IPS DF 6.9 (cell line): ENCODE measurements around the gene TRPC1.
"Not testable (repeated sequence)": the region's sequence is repeated elsewhere in the genome, so short reads cannot be mapped to it uniquely, and the experiment has no call there.

Experiments used
- DNase-seq: peaks from one replicate; pipeline ENCODE4 v3.0.0-alpha.2; 2013; ENCODE audit warnings: low read depth, low spot score
- H3K27ac ChIP-seq: one replicate; pipeline ENCODE4 v1.5.1; 2013; ENCODE audit warnings: low read length, control low read depth
- H3K27me3 ChIP-seq: 2 replicates; pipeline ENCODE4 v1.6.1; 2013; ENCODE audit warnings: mild to moderate bottlenecking, low read length; ENCODE audit not compliant: control insufficient read depth, insufficient read depth
- H3K36me3 ChIP-seq: 2 replicates; pipeline ENCODE4 v1.6.1; 2013; ENCODE audit warnings: low read length; ENCODE audit not compliant: control insufficient read depth, insufficient read depth
- H3K4me1 ChIP-seq: 2 replicates; pipeline ENCODE4 v1.6.1; 2013; ENCODE audit warnings: low read length; ENCODE audit not compliant: control insufficient read depth, insufficient read depth
- H3K4me3 ChIP-seq: 2 replicates; pipeline ENCODE4 v1.5.1; 2013; ENCODE audit warnings: mild to moderate bottlenecking, low read length
- H3K9me3 ChIP-seq: 2 replicates; pipeline ENCODE4 v1.6.1; 2013; ENCODE audit warnings: low read length, inconsistent platforms; ENCODE audit not compliant: control insufficient read depth, insufficient read depth
- WGBS: extraction: QIAGEN DNeasy Blood & Tissue Kit; methylation state at CpG from one replicate; pipeline ENCODE4 v1.1.7; 2013; ENCODE audit warnings: mixed read lengths, missing lambda C conversion rate; ENCODE audit not compliant: insufficient read length, insufficient coverage; 5-methylcytosine and 5-hydroxymethylcytosine counted together

Gene TRPC1

GRCh38 chr3:142714882-142715281, 9.0 kb upstream of the TRPC1 start:
- not testable (repeated sequence) for H3K27me3 ChIP-seq, H3K27ac ChIP-seq, H3K4me3 ChIP-seq, H3K36me3 ChIP-seq, DNase-seq, H3K4me1 ChIP-seq, H3K9me3 ChIP-seq
- WGBS: no CpG with 5 or more reads among the region's 3 CpGs

GRCh38 chr3:142716102-142716501, 7.7 kb upstream of the TRPC1 start:
- H3K27ac ChIP-seq: no peak overlapping the region
- H3K4me1 ChIP-seq: no peaks in the 10 kb centered on the region
- no peaks in the 10 kb centered on the region for H3K27me3 ChIP-seq
- no peak for DNase-seq
- H3K4me3 ChIP-seq: no peak overlapping the region
- WGBS: no CpG with 5 or more reads among the region's 4 CpGs
- no peaks in the 10 kb centered on the region for H3K36me3 ChIP-seq
- H3K9me3 ChIP-seq: no peaks in the 10 kb centered on the region

- no peaks in the 10 kb centered on the region for H3K4me1 ChIP-seq
- H3K9me3 ChIP-seq: no peaks in the 10 kb centered on the region
- DNase-seq: no peak
- no CpG with 5 or more reads among the region's 10 CpGs for WGBS
- peak overlapping the region; percentile 18; the same call in 1 of the 2 replicates for H3K4me3 ChIP-seq
- H3K27me3 ChIP-seq: no peaks in the 10 kb centered on the region
- no peaks in the 10 kb centered on the region for H3K36me3 ChIP-seq
- no peak overlapping the region for H3K27ac ChIP-seq
Observed at GRCh38 chr3:142723665-142723967, 218 bp upstream of the TRPC1 start.

- WGBS: no CpG with 5 or more reads among the region's 35 CpGs
- Histone ChIP-seq H3K27me3 (no peaks in the 10 kb centered on the region), H3K36me3 (no peaks in the 10 kb centered on the region), H3K27ac (no peak overlapping the region), H3K4me1 (no peaks in the 10 kb centered on the region), H3K4me3 (peak overlapping the region; percentile 54; the same call in 1 of the 2 replicates), H3K9me3 (no peaks in the 10 kb centered on the region)
- DNase-seq: peak; percentile 61
Observed at GRCh38 chr3:142724682-142725356, 985 bp downstream of the TRPC1 start.

GRCh38 chr3:142725357-142725739, 1.5 kb downstream of the TRPC1 start:
- no peaks in the 10 kb centered on the region for H3K9me3 ChIP-seq
- no CpG with 5 or more reads among the region's 5 CpGs for WGBS
- peak overlapping the region; percentile 54; the same call in 1 of the 2 replicates for H3K4me3 ChIP-seq
- H3K36me3 ChIP-seq: no peaks in the 10 kb centered on the region
- no peaks in the 10 kb centered on the region for H3K4me1 ChIP-seq
- H3K27ac ChIP-seq: no peak overlapping the region
- no peaks in the 10 kb centered on the region for H3K27me3 ChIP-seq
- DNase-seq: no peak

DNA sequence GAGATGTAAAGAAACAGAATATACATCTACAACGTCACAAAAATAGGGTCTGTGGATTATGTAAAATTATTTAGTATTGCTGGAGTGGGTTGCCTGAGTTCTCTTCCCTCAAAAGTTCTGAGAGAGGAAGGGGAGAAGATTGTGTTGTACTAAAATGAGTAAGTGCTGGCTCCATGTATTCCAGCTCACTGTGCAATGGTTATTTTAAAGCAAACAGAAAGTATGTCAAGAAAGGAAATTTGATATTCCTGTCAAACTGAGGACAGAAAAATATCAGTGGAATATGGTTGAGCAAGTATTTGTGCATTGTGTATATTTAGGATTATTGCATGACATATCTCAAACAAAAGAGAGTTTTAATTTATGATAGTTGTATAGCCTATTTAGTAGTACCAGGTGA, 2.2 kb downstream of the TRPC1 start:
- no CpG with 5 or more reads among the region's 1 CpG for whole genome bisulfite sequencing
- Histone ChIP-seq H3K27me3 (no peaks in the 10 kb centered on the region), H3K27ac (no peak overlapping the region), H3K9me3 (no peaks in the 10 kb centered on the region), H3K4me1 (no peaks in the 10 kb centered on the region), H3K4me3 (no peak overlapping the region), H3K36me3 (no peaks in the 10 kb centered on the region)
- no peak for DNase-seq

GRCh38 chr3:142732066-142732465, 8.2 kb downstream of the TRPC1 start:
- no peak overlapping the region for H3K4me3 ChIP-seq
- DNase-seq: no peak
- no peaks in the 10 kb centered on the region for H3K36me3 ChIP-seq

DNA sequence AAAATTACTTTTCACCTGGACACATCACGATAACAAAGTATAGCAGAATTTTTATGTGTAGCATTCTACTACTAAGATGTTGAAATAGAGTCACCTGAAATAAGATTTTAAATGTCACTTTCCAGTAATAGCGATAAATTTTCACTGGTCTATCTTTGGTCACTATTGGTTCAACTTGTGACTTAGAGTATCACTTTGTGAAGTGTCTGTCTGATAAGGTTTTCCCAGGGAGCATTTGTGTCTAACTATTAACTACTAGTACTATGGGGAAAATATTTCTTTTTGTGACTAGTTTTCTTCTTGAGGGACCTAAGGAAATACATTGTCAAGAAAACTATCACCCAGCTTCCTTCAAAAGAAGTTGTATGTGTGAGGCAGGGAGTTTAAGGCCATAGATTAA, 11.0 kb downstream of the TRPC1 start:
- Histone ChIP-seq H3K4me3 (no peak overlapping the region), H3K27me3 (no peaks in the 10 kb centered on the region), H3K4me1 (no peaks in the 10 kb centered on the region), H3K27ac (no peak overlapping the region), H3K9me3 (no peaks in the 10 kb centered on the region), H3K36me3 (no peaks in the 10 kb centered on the region)
- no CpG with 5 or more reads among the region's 2 CpGs for WGBS
- no peak for DNase-seq

More at GRCh38 chr3:142732066-142732465, 8.2 kb downstream of the TRPC1 start:
- Histone ChIP-seq H3K9me3 (no peaks in the 10 kb centered on the region), H3K27me3 (no peaks in the 10 kb centered on the region), H3K27ac (no peak overlapping the region), H3K4me1 (no peaks in the 10 kb centered on the region)
- WGBS: no CpG with 5 or more reads among the region's 3 CpGs

DNA sequence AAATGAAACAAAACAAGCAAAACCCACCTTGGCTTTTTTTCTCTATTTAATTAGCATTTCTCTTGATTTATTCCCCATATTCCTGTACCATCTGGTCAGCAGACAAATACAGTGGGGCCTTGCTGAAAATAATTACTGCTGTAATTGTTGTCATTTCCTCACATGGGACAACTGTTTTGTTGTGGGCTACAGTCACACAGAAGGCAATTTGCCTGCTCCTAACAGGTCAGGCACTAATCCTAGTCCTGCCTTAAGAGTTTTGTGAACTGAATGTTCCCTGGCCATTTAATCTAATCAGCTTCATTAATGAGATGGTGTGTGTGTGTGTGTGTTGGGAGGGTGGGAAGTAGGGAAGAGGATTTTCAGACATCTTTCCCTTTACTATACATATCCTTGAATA, 11.6 kb downstream of the TRPC1 start:
- Histone ChIP-seq H3K4me1 (no peaks in the 10 kb centered on the region), H3K27ac (no peak overlapping the region), H3K9me3 (no peaks in the 10 kb centered on the region), H3K4me3 (no peak overlapping the region), H3K27me3 (no peaks in the 10 kb centered on the region), H3K36me3 (no peaks in the 10 kb centered on the region)
- no peak for DNase-seq

DNA sequence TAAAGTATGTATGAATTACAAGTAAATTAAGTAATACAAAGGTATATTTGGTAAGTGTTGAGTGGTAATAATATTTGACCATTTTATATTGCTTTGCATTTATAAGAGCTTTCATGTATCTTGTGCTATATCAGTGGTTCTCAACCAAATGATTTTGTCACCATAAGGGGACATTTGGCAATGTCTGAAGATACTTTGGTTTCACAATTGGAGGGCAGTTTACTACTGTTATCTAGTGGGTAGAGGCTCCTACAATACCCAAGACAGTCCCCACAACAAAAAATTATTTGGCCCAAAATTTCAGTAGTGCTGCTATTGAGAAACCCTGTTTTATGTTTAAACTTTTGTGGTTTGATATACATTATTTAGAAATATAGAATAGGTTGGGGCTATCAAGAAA, 14.6 kb downstream of the TRPC1 start:
- no peaks in the 10 kb centered on the region for H3K36me3 ChIP-seq
- no peaks in the 10 kb centered on the region for H3K9me3 ChIP-seq
- H3K27me3 ChIP-seq: no peaks in the 10 kb centered on the region
- H3K4me1 ChIP-seq: no peaks in the 10 kb centered on the region
- H3K4me3 ChIP-seq: no peak overlapping the region
- DNase-seq: no peak
- H3K27ac ChIP-seq: no peak overlapping the region

DNA sequence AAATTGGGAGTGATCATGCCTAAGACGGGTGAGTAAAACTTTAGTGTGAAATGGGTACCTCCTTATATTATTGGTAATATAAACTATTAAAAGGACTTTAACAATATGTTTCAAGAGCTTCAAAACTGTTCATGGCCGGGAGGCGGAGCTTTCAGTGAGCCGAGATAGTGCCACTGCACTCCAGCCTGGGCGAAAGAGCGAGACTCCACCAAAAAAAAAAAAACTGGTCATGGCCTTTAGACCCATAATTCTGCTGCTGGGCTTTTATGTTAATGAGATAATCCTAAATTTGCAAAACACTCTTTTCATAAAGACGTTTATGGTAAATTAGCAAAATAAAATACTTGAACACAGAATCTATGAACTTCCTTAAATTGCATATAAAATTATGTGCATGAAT, 22.8 kb downstream of the TRPC1 start:
- DNase-seq: no peak
- no peak overlapping the region for H3K27ac ChIP-seq
- no peaks in the 10 kb centered on the region for H3K4me1 ChIP-seq
- no peaks in the 10 kb centered on the region for H3K9me3 ChIP-seq
- no peaks in the 10 kb centered on the region for H3K36me3 ChIP-seq
- no peak overlapping the region for H3K4me3 ChIP-seq
- no CpG with 5 or more reads among the region's 7 CpGs for WGBS
- no peaks in the 10 kb centered on the region for H3K27me3 ChIP-seq
